Measurements from ENCODE around the gene UBE2Q1. TPM values are rescaled to one million over a fixed set of nuclear protein-coding genes. Genes with fewer than 3 reads are reported as not detected.

UBE2Q1 gene
- total and polyA plus RNA-seq, 10 of the 15 experiments (the other 5 are each of a cell fraction or from before 2014, with no cell fraction given): 3.9 to 82.6 (median 24.1) TPM

- ChIA-PET POLR2A (interaction anchor here (0.6 to 1.5 kb wide), 12 partner anchors 36 to 1129 kb away, joined by 3 to 10 read pairs (median 4); no protein-coding TSS in a partner anchor), SMC1A (ENCODE audit: uncharacterized antibody, unreplicated experiment) (interaction anchor here (0.6 to 2.5 kb wide), 41 partner anchors 8 to 503 kb away, joined by 3 to 45 read pairs (median 4); partner anchors contain the start of genes KCNN3 and SHC1), CTCF (interaction anchor here (0.8 to 2.5 kb wide), 57 partner anchors 9 to 527 kb away, joined by 3 to 64 read pairs (median 5); partner anchors contain the start of genes ADAM15, CHRNB2, EFNA4 and PBXIP1), RAD21 (ENCODE audit: unreplicated experiment) (interaction anchor here (0.6 to 2.4 kb wide), 37 partner anchors 9 to 526 kb away, joined by 3 to 44 read pairs (median 6); partner anchors contain the start of genes CHRNB2, KCNN3 and PMVK)
- peak overlapping the region; percentile 63 for H3K9ac ChIP-seq (ENCODE audit: control insufficient read depth, insufficient read depth, low read length)
- intact Hi-C loops (cut with micrococcal nuclease; ENCODE audit: unreplicated experiment) (loop anchor here (1.0 to 5.0 kb wide), 6 partner anchors 50 to 526 kb away; partner anchors contain the start of gene ADAR), in situ Hi-C loops (cut with MboI) (no loop called here)
- H2AFZ ChIP-seq (ENCODE audit: control insufficient read depth, low read depth, low read length): peak overlapping the region; percentile 97
- no peaks in the 10 kb centered on the region for H4K20me1 ChIP-seq (ENCODE audit: control insufficient read depth, insufficient read depth)
- DNase-seq (ENCODE audit: low read depth, low spot score): peak; percentile 97
- no peaks in the 10 kb centered on the region for H3K9me3 ChIP-seq (replicated peaks; ENCODE audit: control insufficient read depth, insufficient read depth, low read length)
- H3K4me3 ChIP-seq: peak overlapping the region; percentile 71
- peaks cover 4% of the 10 kb centered on the region for H3K4me1 ChIP-seq (ENCODE audit: control insufficient read depth, insufficient read depth, low read length)
- BruUV-seq (replicated peaks): TSS peak; percentile 98
- no peaks in the 10 kb centered on the region for H3K27me3 ChIP-seq (replicated peaks in 1 of 2; ENCODE audit: control insufficient read depth in 2 of 2, insufficient read depth in 2 of 2, low read length in 1 of 2)
- under 1% methylated on average over 36 of the region's 57 CpGs for WGBS (ENCODE audit: insufficient coverage, insufficient replicate concordance, low lambda C conversion rate, missing lambda C conversion rate)
- peak; percentile 62 for FAIRE-seq
- peak; percentile 97 for ATAC-seq
- H3K27ac ChIP-seq (ENCODE audit: control insufficient read depth, insufficient read depth): peak overlapping the region; percentile 56
- peaks cover 3 to 13% of the 10 kb centered on the region in 2 experiments for H3K36me3 ChIP-seq (ENCODE audit: control insufficient read depth in 2 of 2, insufficient read depth in 2 of 2, low read length in 1 of 2)
- peaks cover 31% of the 10 kb centered on the region for H3K79me2 ChIP-seq (ENCODE audit: control insufficient read depth, insufficient read depth, low read length)
- H3K4me2 ChIP-seq (ENCODE audit: control insufficient read depth, insufficient read depth): peak overlapping the region; percentile 55
- TF ChIP-seq, protein P1, sequence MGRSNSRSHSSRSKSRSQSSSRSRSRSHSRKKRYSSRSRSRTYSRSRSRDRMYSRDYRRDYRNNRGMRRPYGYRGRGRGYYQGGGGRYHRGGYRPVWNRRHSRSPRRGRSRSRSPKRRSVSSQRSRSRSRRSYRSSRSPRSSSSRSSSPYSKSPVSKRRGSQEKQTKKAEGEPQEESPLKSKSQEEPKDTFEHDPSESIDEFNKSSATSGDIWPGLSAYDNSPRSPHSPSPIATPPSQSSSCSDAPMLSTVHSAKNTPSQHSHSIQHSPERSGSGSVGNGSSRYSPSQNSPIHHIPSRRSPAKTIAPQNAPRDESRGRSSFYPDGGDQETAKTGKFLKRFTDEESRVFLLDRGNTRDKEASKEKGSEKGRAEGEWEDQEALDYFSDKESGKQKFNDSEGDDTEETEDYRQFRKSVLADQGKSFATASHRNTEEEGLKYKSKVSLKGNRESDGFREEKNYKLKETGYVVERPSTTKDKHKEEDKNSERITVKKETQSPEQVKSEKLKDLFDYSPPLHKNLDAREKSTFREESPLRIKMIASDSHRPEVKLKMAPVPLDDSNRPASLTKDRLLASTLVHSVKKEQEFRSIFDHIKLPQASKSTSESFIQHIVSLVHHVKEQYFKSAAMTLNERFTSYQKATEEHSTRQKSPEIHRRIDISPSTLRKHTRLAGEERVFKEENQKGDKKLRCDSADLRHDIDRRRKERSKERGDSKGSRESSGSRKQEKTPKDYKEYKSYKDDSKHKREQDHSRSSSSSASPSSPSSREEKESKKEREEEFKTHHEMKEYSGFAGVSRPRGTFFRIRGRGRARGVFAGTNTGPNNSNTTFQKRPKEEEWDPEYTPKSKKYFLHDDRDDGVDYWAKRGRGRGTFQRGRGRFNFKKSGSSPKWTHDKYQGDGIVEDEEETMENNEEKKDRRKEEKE (IDR thresholded peaks at IDR 0.05): no peak
- TF ChIP-seq EED (IDR thresholded peaks at IDR 0.05; ENCODE audit: low read depth) (peak; percentile 38; the same call in 1 of the 2 replicates), ATF7 (IDR thresholded peaks at IDR 0.05; ENCODE audit: low read depth) (peak; percentile 61), ZNF592 (IDR thresholded peaks at IDR 0.05) (no peak), E4F1 (IDR thresholded peaks at IDR 0.05; ENCODE audit: borderline replicate concordance, partially characterized antibody) (peak; percentile 34), DPF2 (IDR thresholded peaks at IDR 0.05) (no peak; the same call in 1 of the 2 replicates), ZNF384 (IDR thresholded peaks at IDR 0.05; ENCODE audit: borderline replicate concordance, low read depth, low read length) (no peak), MEF2B (IDR thresholded peaks at IDR 0.05; ENCODE audit: partially characterized antibody, poor library complexity, severe bottlenecking) (peak; percentile 77), PML (IDR thresholded peaks at IDR 0.05; ENCODE audit: low read length) (no peak), SMAD1 (IDR thresholded peaks at IDR 0.05; ENCODE audit: low read depth, partially characterized antibody) (no peak)
Observed at GRCh38 chr1:154558720-154559465, 431 bp upstream of the UBE2Q1 start.

Measured in GM12878 (cell line).